Panc1 (cell line): ENCODE results near the gene DVL3.

Experiments
- SIN3A ChIP-seq: IDR thresholded peaks from 2 replicates; pipeline ENCODE4 v1.6.1; 2012; ENCODE audit warnings: low read depth, mild to moderate bottlenecking, low read length, moderate library complexity, borderline replicate concordance; ENCODE audit not compliant: insufficient read depth
- TF ChIP-seq, protein P1 (sequence below): fragments of 450-650 bp; IDR thresholded peaks from 2 replicates; pipeline ENCODE4 v1.5.1; 2017; ENCODE audit warnings: mild to moderate bottlenecking

- TF ChIP-seq, protein P1, sequence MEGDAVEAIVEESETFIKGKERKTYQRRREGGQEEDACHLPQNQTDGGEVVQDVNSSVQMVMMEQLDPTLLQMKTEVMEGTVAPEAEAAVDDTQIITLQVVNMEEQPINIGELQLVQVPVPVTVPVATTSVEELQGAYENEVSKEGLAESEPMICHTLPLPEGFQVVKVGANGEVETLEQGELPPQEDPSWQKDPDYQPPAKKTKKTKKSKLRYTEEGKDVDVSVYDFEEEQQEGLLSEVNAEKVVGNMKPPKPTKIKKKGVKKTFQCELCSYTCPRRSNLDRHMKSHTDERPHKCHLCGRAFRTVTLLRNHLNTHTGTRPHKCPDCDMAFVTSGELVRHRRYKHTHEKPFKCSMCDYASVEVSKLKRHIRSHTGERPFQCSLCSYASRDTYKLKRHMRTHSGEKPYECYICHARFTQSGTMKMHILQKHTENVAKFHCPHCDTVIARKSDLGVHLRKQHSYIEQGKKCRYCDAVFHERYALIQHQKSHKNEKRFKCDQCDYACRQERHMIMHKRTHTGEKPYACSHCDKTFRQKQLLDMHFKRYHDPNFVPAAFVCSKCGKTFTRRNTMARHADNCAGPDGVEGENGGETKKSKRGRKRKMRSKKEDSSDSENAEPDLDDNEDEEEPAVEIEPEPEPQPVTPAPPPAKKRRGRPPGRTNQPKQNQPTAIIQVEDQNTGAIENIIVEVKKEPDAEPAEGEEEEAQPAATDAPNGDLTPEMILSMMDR: no peak
- no peak for TF ChIP-seq SIN3A
Observed at GRCh38 chr3:184188080-184188479, 32.9 kb downstream of the DVL3 start.
